ENCODE measurements around the gene FRY.

The FRY gene

DNA sequence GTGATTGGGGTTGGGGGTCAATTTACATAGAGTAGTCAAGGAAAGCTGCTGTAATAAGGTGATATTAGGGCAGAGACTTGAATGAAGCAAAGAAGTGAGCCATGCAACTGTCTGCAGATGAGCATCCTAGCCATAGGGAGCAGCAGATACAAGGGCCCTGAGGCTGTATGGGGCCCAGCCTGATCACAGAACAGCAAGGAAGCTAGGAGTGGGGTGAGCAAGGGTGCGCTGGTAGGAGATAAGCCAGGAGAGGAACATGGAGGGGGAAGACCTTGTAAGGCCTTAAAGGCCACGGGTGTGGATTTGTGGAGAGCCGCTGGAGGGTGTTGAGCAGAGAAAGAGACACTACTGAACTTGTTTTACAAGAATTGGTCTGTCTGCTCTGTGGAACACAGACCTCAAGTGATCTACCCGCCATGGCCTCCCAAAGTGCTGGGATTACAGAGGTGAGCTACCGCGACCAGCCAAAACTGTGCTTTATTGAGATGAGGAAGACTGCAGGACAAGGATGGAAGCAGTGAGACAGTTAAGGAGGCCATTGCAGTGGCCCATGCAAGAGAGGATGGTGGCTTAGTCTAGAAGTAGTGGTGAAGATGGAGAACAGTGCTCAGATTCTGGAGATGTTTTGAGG is 190.6 kb downstream of the FRY start:
- DNase-seq (ENCODE audit: low read depth) = no peak
- TF ChIP-seq, protein P1, sequence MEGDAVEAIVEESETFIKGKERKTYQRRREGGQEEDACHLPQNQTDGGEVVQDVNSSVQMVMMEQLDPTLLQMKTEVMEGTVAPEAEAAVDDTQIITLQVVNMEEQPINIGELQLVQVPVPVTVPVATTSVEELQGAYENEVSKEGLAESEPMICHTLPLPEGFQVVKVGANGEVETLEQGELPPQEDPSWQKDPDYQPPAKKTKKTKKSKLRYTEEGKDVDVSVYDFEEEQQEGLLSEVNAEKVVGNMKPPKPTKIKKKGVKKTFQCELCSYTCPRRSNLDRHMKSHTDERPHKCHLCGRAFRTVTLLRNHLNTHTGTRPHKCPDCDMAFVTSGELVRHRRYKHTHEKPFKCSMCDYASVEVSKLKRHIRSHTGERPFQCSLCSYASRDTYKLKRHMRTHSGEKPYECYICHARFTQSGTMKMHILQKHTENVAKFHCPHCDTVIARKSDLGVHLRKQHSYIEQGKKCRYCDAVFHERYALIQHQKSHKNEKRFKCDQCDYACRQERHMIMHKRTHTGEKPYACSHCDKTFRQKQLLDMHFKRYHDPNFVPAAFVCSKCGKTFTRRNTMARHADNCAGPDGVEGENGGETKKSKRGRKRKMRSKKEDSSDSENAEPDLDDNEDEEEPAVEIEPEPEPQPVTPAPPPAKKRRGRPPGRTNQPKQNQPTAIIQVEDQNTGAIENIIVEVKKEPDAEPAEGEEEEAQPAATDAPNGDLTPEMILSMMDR (IDR thresholded peaks at IDR 0.05; ENCODE audit: control insufficient read depth, extremely low read depth, insufficient read depth) = no peak
- no peak overlapping the region for H3K4me3 ChIP-seq (ENCODE audit: low read depth, low read length)

DNA sequence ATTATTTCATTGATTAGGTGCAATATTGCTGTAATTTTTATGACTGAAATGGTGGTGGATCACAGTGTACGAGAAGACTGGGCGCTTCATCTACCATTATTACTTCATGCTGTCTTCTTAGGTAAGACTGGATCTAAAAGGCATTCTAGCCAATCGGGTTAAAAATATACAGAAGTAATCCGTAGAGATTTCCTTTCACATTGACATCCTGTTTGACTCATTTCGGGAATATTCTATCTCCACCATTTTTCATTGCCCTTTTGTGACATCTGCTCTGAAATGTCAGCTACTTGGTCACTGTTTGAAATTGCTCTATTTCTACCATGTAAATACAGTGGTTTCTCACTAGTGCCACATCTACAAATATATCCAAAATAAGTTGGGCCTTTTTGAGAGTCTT is 193.3 kb downstream of the FRY start:
- no peak for DNase-seq (ENCODE audit: low read depth)
- H3K4me3 ChIP-seq (ENCODE audit: low read depth, low read length) = no peak overlapping the region
- TF ChIP-seq, protein P1 (IDR thresholded peaks at IDR 0.05; ENCODE audit: control insufficient read depth, extremely low read depth, insufficient read depth) = no peak

DNA sequence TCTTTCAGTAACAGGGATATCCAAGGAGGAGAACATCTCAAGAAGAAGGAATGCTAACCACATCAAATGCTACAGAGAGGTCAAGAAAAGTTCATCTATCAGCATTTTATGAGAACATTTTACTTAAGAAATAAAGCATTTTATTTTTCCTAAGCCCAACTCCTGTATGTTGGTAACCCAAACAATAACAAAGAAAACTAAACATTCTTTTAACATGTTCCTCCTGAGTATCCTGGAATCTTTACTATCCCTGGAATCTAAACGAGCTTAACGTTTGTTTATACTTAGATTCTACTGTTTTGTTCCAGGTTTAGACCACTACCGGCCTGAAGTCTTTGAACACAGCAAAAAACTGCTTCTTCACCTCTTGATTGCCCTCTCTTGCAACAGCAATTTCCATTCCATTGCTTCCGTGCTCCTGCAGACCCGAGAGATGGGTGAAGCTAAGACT is 193.9 kb downstream of the FRY start:
- no peak for DNase-seq (ENCODE audit: low read depth)
- TF ChIP-seq, protein P1 (IDR thresholded peaks at IDR 0.05; ENCODE audit: control insufficient read depth, extremely low read depth, insufficient read depth) = no peak
- H3K4me3 ChIP-seq (ENCODE audit: low read depth, low read length) = no peak overlapping the region

DNA sequence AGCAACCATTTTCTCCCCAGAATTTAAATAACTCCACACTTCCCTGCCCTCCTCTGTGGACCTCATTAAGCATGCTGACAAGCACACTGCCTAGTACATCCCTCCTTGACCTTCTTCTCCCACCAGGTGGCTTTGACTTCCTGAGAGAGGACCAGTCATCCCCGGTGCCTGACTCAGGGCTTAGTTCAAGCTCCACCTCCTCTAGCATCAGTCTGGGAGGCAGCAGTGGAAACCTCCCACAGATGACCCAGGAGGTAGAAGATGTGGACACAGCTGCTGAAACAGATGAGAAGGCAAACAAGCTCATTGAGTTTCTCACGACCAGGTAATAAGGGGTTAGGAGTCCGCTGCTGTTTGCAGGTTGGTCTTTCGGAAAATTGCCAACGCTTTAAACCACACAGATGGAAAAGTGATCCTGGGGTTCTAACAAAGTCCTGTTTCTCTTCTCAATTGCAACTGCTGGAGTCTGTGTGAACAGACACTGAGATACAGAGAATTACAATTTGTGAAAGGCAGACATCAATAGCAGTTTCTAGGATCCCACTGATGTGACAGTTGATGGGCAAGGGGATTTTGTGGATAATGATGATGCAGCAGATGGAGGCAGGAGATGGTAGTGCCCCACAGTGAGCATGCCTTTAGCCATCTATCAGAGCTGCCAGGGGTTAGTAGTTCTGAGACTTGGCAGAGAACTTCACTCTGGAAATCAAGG is 196.9 kb downstream of the FRY start:
- TF ChIP-seq, protein P1 (IDR thresholded peaks at IDR 0.05; ENCODE audit: control insufficient read depth, extremely low read depth, insufficient read depth) = no peak
- no peak overlapping the region for H3K4me3 ChIP-seq (ENCODE audit: low read depth, low read length)
- no peak for DNase-seq (ENCODE audit: low read depth)

DNA sequence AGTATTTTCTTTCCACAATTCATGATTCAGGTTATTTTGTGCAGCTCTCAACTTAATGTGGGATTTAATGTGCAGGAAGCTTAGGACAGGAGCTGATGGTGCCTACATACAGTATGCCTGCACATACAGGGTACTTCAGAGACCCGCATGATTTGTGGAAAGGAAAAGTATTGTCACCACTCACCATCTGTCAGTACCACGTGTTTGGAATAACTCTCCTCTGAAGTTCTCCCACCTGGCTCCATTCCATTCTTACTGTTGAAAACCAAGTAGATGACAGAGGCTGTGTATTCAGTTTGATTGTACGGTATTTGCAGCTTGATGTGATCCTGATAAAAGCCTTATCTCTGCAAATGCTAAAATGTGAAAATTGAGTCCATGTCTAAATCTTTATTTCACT is 197.9 kb downstream of the FRY start:
- no peak overlapping the region for H3K4me3 ChIP-seq (ENCODE audit: low read depth, low read length)
- TF ChIP-seq, protein P1 (IDR thresholded peaks at IDR 0.05; ENCODE audit: control insufficient read depth, extremely low read depth, insufficient read depth) = no peak
- DNase-seq (ENCODE audit: low read depth) = no peak

DNA sequence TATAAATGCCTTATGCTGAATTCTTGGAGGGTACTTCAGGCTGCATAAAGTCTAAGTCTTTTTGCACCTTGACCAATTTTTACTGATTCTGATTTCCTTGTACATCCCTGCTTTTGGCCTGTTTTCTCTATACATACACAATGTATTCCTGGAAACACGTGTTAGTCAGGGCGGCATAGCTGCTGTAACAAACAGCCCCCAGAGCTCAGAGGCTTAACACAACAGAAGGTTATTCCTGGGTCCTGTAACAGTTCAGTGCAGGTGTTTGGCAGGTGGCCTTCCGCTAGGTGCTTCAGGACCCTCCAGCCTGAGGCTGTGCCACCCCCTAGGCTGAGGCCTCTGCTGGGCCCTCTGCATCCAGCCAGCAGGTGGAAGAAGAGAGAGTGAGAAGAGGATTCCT is 200.7 kb downstream of the FRY start:
- DNase-seq (ENCODE audit: low read depth) = no peak
- TF ChIP-seq, protein P1 (IDR thresholded peaks at IDR 0.05; ENCODE audit: control insufficient read depth, extremely low read depth, insufficient read depth) = no peak
- no peak overlapping the region for H3K4me3 ChIP-seq (ENCODE audit: low read depth, low read length)

All from LNCaP clone FGC (cell line).